HG02885 (cell line): ENCODE data around the gene MPP1.

ENCODE experiments used
- ATAC-seq: cut with Tn5 transposase; IDR thresholded peaks from one replicate; pipeline ENCODE4 v1.9.1; 2021; ENCODE audit warnings: mild to moderate bottlenecking; ENCODE audit not compliant: unreplicated experiment, poor library complexity

The MPP1 gene

GRCh38 chrX:154735695-154736393 lies 69.4 kb downstream of the MPP1 start:
- no peak for ATAC-seq

GRCh38 chrX:154734061-154734781 lies 71.1 kb downstream of the MPP1 start:
- peak; percentile 56 for ATAC-seq

GRCh38 chrX:154733066-154733425 lies 72.2 kb downstream of the MPP1 start:
- no peak for ATAC-seq

- no peak for ATAC-seq
These were observed 72.7 kb downstream of the MPP1 start for GRCh38 chrX:154732421-154733065.

- no peak for ATAC-seq
These were observed 73.4 kb downstream of the MPP1 start for GRCh38 chrX:154731881-154732280.

- no peak for ATAC-seq
These were observed 74.1 kb downstream of the MPP1 start for GRCh38 chrX:154731184-154731583.

- no peak for ATAC-seq
These were observed 74.9 kb downstream of the MPP1 start for GRCh38 chrX:154730253-154730891.

GRCh38 chrX:154729439-154729838 lies 75.8 kb downstream of the MPP1 start:
- no peak for ATAC-seq
